DOHH2 (cell line): ENCODE measurements around the gene DNAJB9.
"Not testable (repeated sequence)": the region's sequence is repeated elsewhere in the genome, so short reads cannot be mapped to it uniquely, and the experiment has no call there.

ENCODE experiments used
- CTCF ChIP-seq: fragments of 200-600 bp; sonication (generic); IDR thresholded peaks from one replicate; pipeline ENCODE4 v1.5.1; 2014; ENCODE audit warnings: antibody characterized with exemption, mild to moderate bottlenecking, low read depth, low read length; ENCODE audit not compliant: poor library complexity, severe bottlenecking
- EZH2phosphoT487 ChIP-seq: fragments of 200-600 bp; sonication (generic); IDR thresholded peaks from 2 replicates; pipeline ENCODE4 v1.6.1; 2017; ENCODE audit warnings: borderline replicate concordance, mild to moderate bottlenecking, antibody characterized with exemption, low read length, moderate library complexity, mixed read lengths

GRCh38 chr7:108538685-108539084 is 31.0 kb upstream of the DNAJB9 start:
- TF ChIP-seq CTCF, EZH2phosphoT487: not testable (repeated sequence)
